Measurements from ENCODE around the gene DCTN3. TPM values are rescaled to one million over a fixed set of nuclear protein-coding genes. Genes with fewer than 3 reads are reported as not detected.

Gene DCTN3
- total and polyA plus RNA-seq, 9 of the 15 experiments (the other 6 are each of a cell fraction or from before 2014, with no cell fraction given) = 11.0 to 51.0 (median 41.9) TPM

- no peak for TF ChIP-seq THRB (CRISPR knock-in tag; conservative IDR thresholded peaks at IDR 0.05)
- no peak for TF ChIP-seq MXI1 (IDR thresholded peaks at IDR 0.05; ENCODE audit: low read depth, low read length)
- TF ChIP-seq TOE1 (IDR thresholded peaks at IDR 0.05; ENCODE audit: borderline replicate concordance) = no peak
- no peak for TF ChIP-seq TOE1 (CRISPR knock-in tag; IDR thresholded peaks at IDR 0.05; ENCODE audit: borderline replicate concordance, low read depth)
- TF ChIP-seq GMEB1 (CRISPR knock-in tag; IDR thresholded peaks at IDR 0.05) = no peak
- peak; percentile 82 for TF ChIP-seq TCF3 (CRISPR knock-in tag; IDR thresholded peaks at IDR 0.05)
- TF ChIP-seq STAT5B (CRISPR knock-in tag; IDR thresholded peaks at IDR 0.05) = no peak
- TF ChIP-seq HOMEZ (CRISPR knock-in tag; IDR thresholded peaks at IDR 0.05) = no peak
- TF ChIP-seq POU5F1 (IDR thresholded peaks at IDR 0.05; ENCODE audit: borderline replicate concordance, low read depth, low read length, partially characterized antibody) = no peak
- TF ChIP-seq FOXK1 (CRISPR knock-in tag; IDR thresholded peaks at IDR 0.05; ENCODE audit: borderline replicate concordance) = no peak
- TF ChIP-seq FOSL1 (tag; conservative IDR thresholded peaks at IDR 0.05) = no peak
- no peak for TF ChIP-seq ZNF280B (CRISPR knock-in tag; IDR thresholded peaks at IDR 0.05)
- no peak for TF ChIP-seq ASH1L (IDR thresholded peaks at IDR 0.05; ENCODE audit: borderline replicate concordance, low read depth, partially characterized antibody)
- no peak for TF ChIP-seq SRSF1 (IDR thresholded peaks at IDR 0.05; ENCODE audit: low read depth, low read length)
- no peak for TF ChIP-seq NFXL1 (CRISPR knock-in tag; IDR thresholded peaks at IDR 0.05)
- TF ChIP-seq HDAC1 (IDR thresholded peaks at IDR 0.05) = peak in 1 of 2 experiments; percentile 24; a peak in 1 of 4 replicates
- TF ChIP-seq CXXC5 (CRISPR knock-in tag; IDR thresholded peaks at IDR 0.05) = no peak
- no peak for TF ChIP-seq IRF1 (CRISPR knock-in tag; IDR thresholded peaks at IDR 0.05; ENCODE audit: borderline replicate concordance)
- TF ChIP-seq CTBP1 (IDR thresholded peaks at IDR 0.05; ENCODE audit: borderline replicate concordance) = peak; percentile 71; the same call in 1 of the 2 replicates
- TF ChIP-seq ZNF764 (CRISPR knock-in tag; IDR thresholded peaks at IDR 0.05; ENCODE audit: low read depth) = no peak
- no peak for TF ChIP-seq ZC3H8 (IDR thresholded peaks at IDR 0.05)
- TF ChIP-seq CBX2 (IDR thresholded peaks at IDR 0.05; ENCODE audit: insufficient read depth, low read length, poor library complexity, severe bottlenecking) = no peak
- TF ChIP-seq U2AF2 (optimal IDR thresholded peaks at IDR 0.05; ENCODE audit: low read depth, low read length) = no peak
These were observed 14.1 kb downstream of the DCTN3 start (continued) for GRCh38 chr9:34606190-34606589.

Measured in K562 (cell line).